Raji (cell line): ENCODE results near the gene ZIC4.

Experiments used
- POLR2A ChIP-seq: IDR thresholded peaks from 2 replicates; pipeline ENCODE4 v1.6.1; 2011; ENCODE audit warnings: low read depth, low read length, control low read depth; ENCODE audit not compliant: insufficient read depth

ZIC4 gene

GRCh38 chr3:147406028-147406931 lies at the start of gene ZIC4:
TSS of gene ZIC4 (minus strand) at chr3:147406543. CDS start at chr3:147402797, 3,746 bp downstream.
- no peak for TF ChIP-seq POLR2A

GRCh38 chr3:147449669-147450068 lies 43.3 kb upstream of the ZIC4 start:
- TF ChIP-seq POLR2A, result no peak

GRCh38 chr3:147447224-147447623 lies 40.9 kb upstream of the ZIC4 start:
- TF ChIP-seq POLR2A, result no peak

GRCh38 chr3:147431751-147432150 lies 25.4 kb upstream of the ZIC4 start:
- no peak for TF ChIP-seq POLR2A

GRCh38 chr3:147428754-147429153 lies 22.4 kb upstream of the ZIC4 start:
- TF ChIP-seq POLR2A, result no peak

GRCh38 chr3:147428326-147428725 lies 22.0 kb upstream of the ZIC4 start:
- TF ChIP-seq POLR2A, result no peak

- no peak for TF ChIP-seq POLR2A
Measured at GRCh38 chr3:147427746-147428145, 21.4 kb upstream of the ZIC4 start.

GRCh38 chr3:147426931-147427330 lies 20.6 kb upstream of the ZIC4 start:
- TF ChIP-seq POLR2A, result no peak

GRCh38 chr3:147425388-147425850 lies 19.1 kb upstream of the ZIC4 start:
- no peak for TF ChIP-seq POLR2A

- no peak for TF ChIP-seq POLR2A
Measured at GRCh38 chr3:147424581-147425387, 18.4 kb upstream of the ZIC4 start.

GRCh38 chr3:147423798-147424580 lies 17.6 kb upstream of the ZIC4 start:
- TF ChIP-seq POLR2A, result no peak

GRCh38 chr3:147423537-147423797 lies 17.1 kb upstream of the ZIC4 start:
- no peak for TF ChIP-seq POLR2A

GRCh38 chr3:147422601-147423536 lies 16.5 kb upstream of the ZIC4 start:
- TF ChIP-seq POLR2A, result no peak

GRCh38 chr3:147422196-147422595 lies 15.9 kb upstream of the ZIC4 start:
- TF ChIP-seq POLR2A, result no peak
